Measurements from ENCODE around the gene RLF. TPM values are rescaled to one million over a fixed set of nuclear protein-coding genes. Genes with fewer than 3 reads are reported as not detected.

RLF gene
- total RNA-seq, 4 donors from 2014 or later, result 13.7 to 27.7 (median 21.7) TPM

DNA sequence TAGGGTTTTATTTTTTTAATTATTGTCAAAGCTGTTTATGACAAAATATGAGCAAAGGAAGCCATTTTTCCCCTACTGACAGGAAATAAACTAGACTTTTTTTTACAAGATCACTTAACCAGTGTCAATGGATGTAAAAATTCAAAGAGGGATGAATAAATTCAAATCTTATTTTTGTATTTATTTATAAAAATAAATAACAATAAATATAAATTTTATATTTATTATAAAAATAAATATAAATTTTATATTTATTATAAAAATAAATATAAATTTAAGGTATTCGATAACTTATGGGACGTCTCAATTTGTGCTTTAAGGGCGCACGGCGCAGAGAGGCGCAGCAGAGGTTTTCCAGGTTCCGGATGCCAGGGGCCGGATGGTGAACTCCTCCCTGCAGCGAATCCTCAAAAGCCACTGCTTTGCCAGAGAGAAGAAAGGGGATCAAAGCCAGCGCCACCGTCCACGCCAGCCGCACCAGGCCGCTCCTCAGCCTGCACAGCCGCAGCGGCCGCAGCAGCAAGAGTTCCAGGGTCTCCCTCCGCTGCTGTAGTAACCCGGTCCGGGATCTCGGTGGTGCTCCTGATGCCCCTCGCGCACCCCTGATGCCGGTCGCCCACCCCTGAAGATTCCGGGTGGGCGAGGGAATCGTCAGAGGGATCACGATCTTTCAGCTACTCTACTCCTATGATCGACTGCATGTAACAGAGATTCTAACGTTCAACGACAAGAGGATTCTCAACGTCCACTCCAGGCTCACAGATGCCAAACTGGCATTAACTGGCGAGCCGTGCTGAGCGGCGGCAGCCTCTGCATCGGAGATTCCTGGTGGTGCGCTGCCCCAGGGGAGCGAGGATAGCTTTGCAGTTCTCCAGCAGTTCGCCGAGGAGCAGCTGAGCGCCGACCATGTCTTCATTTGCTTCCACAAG lies 28.5 kb upstream of the RLF start:
- ATAC-seq (ENCODE audit: low FRiP score), result no peak
- no peak for DNase-seq (ENCODE audit: low spot score)
- TF ChIP-seq, protein P1, sequence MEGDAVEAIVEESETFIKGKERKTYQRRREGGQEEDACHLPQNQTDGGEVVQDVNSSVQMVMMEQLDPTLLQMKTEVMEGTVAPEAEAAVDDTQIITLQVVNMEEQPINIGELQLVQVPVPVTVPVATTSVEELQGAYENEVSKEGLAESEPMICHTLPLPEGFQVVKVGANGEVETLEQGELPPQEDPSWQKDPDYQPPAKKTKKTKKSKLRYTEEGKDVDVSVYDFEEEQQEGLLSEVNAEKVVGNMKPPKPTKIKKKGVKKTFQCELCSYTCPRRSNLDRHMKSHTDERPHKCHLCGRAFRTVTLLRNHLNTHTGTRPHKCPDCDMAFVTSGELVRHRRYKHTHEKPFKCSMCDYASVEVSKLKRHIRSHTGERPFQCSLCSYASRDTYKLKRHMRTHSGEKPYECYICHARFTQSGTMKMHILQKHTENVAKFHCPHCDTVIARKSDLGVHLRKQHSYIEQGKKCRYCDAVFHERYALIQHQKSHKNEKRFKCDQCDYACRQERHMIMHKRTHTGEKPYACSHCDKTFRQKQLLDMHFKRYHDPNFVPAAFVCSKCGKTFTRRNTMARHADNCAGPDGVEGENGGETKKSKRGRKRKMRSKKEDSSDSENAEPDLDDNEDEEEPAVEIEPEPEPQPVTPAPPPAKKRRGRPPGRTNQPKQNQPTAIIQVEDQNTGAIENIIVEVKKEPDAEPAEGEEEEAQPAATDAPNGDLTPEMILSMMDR (IDR thresholded peaks at IDR 0.05), result no peak

DNA sequence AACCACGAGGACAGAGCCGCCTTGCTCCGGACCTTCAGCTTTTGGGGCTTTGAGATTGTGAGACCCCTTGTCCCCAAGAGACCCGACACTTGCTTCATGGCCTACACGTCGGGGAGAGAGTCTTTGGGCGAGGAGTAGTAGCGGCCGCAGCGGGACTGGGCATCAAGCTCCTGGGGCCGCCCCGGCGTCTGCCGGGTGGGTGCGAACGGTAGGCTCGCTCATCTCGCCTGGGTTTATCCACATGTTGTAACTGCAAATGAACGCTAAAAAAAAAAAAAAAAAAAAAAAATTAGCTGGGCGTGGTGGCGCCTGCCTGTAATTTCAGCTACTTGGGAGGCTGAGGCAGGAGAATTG lies 27.9 kb upstream of the RLF start:
- TF ChIP-seq, protein P1 (IDR thresholded peaks at IDR 0.05), result no peak
- ATAC-seq (ENCODE audit: low FRiP score) (no peak), DNase-seq (ENCODE audit: low spot score) (no peak)

GRCh38 chr1:40133839-40134238 lies 27.3 kb upstream of the RLF start:
- TF ChIP-seq, protein P1 (IDR thresholded peaks at IDR 0.05), result no peak
- ATAC-seq (ENCODE audit: low FRiP score), result no peak

DNA sequence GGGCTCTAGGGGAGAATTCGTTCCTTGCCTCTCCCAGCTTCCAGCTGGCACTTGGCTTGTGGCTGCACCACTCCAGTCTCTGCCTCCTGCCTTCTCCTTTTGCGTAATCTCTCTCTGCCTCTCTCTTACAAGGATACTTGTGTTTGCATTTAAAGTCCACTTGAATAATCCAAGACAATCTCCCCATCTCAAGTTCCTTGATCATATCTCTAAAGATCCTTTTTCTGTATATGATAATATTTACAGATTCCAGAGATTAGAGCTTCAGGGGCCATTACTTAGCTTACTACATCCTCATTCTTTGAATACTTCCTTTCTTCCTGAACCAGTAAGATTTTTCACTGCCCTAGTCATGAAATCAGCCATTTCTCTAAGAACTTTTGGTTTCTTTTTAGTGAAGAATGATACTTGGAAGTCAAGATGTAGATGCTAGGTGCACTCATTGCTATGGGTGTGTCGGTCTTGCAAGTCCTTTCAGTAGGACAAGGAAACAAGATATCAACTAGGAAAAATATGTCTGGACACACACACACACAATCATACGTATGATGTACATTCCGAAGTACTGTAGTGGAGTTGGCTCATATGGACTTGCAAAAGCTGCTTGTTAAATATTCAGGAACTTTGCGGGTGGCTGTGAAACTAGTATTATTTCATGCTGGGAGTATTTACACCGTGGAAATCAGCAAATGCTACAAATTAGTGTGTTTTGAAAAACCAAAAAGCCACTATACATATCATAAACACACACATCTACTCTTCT lies 20.8 kb upstream of the RLF start:
- TF ChIP-seq, protein P1 (IDR thresholded peaks at IDR 0.05), result no peak
- ATAC-seq (ENCODE audit: low FRiP score), result no peak
- no peak for DNase-seq (ENCODE audit: low spot score)

More at GRCh38 chr1:40133839-40134238, 27.3 kb upstream of the RLF start:
- no peak for DNase-seq (ENCODE audit: low spot score)

- ATAC-seq (ENCODE audit: low FRiP score) (no peak), DNase-seq (ENCODE audit: low spot score) (no peak)
- TF ChIP-seq, protein P1 (IDR thresholded peaks at IDR 0.05), result no peak
Observed at GRCh38 chr1:40141878-40142535, 19.2 kb upstream of the RLF start.

- TF ChIP-seq, protein P1 (IDR thresholded peaks at IDR 0.05), result peak in 1 of 3 donors; percentile 29
- ATAC-seq (ENCODE audit: low FRiP score) (peak; percentile 86), DNase-seq (ENCODE audit: low spot score) (no peak)
Observed at GRCh38 chr1:40143891-40144575, 17.2 kb upstream of the RLF start.

Measured in omental fat pad (tissue), 4 donors.